ENCODE results near the gene RCHY1.

DNA sequence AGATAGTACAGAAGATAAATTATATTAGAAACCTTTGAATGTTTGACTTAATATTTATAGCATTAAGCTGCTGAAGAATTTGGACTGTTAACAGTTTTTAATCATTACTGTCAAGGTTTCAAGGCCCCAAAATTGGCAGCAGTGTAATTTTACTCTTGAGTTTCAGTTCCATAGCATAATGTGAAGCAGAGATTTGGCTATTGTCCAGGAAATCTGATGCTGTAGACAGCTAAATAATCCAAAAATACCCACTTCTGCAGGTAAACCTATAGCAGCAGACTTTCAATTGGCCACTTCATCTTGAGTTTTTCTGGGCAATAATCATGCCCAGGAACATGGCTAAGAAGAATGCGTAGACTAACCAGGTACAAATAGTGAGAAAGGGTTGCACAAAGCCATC, 85.0 kb downstream of the RCHY1 start:
- TF ChIP-seq POLR2AphosphoS5 (IDR thresholded peaks at IDR 0.05; ENCODE audit: borderline replicate concordance, low read depth, low read length) (no peak), EZH2 (IDR thresholded peaks at IDR 0.05) (no peak)

Measured in SK-N-MC (cell line).